ENCODE results near the gene PTGR2. TPM values are rescaled to one million over a fixed set of nuclear protein-coding genes. Genes with fewer than 3 reads are reported as not detected.

Gene PTGR2
- total and polyA plus RNA-seq, 2 of the 8 experiments (the other 6 are each of a cell fraction or from before 2014, with no cell fraction given): 6.0 to 17.5 TPM

- Histone ChIP-seq H2AK5ac (ENCODE audit: low read depth, low read length) (no peak within 1 kb of the TSS), H4K8ac (ENCODE audit: extremely low read depth, insufficient read depth, low read length) (peak within 1 kb of the TSS; percentile 90), H3K14ac (ENCODE audit: insufficient read length) (no peak within 1 kb of the TSS), H3K23me2 (ENCODE audit: low read depth, low read length) (peaks cover 10% of the 10 kb centered on the region), H3K9ac (replicated peaks in 1 of 4; ENCODE audit: extremely low read depth in 1 of 4, low read depth in 3 of 4, low read length in 3 of 4) (peak within 1 kb of the TSS; percentile 46 to 93 (median 84)), H3K18ac (ENCODE audit: extremely low read depth, low read length) (peak within 1 kb of the TSS; percentile 78), H3K4me2 (ENCODE audit: insufficient read depth in 1 of 2, low read depth in 2 of 2, low read length in 2 of 2) (peak within 1 kb of the TSS; percentile 68 to 94), H3K36me3 (ENCODE audit: control insufficient read depth in 2 of 4, insufficient read depth in 4 of 4, low read length in 3 of 4) (peaks cover 0 to 4% (median 0%) of the 10 kb centered on the region in 4 experiments; a peak in 2 of 8 replicates), H3K56ac (replicated peaks; ENCODE audit: insufficient read length, low read depth, low read length) (peak within 1 kb of the TSS; percentile 42), H3K79me2 (ENCODE audit: control insufficient read depth in 1 of 2, insufficient read depth in 2 of 2, low read length in 2 of 2) (peaks cover 3 to 39% of the 10 kb centered on the region in 2 experiments; a peak in 3 of 4 replicates), H4K20me1 (replicated peaks in 1 of 2; ENCODE audit: control insufficient read depth in 1 of 2, insufficient read depth in 2 of 2, low read length in 2 of 2) (no peaks in the 10 kb centered on the region), H3K4me3 (ENCODE audit: extremely low read depth in 1 of 4, insufficient read depth in 2 of 4, low read depth in 3 of 4, low read length in 4 of 4) (peak within 1 kb of the TSS; percentile 90 to 98 (median 93)), H2BK20ac (ENCODE audit: low read length) (no peak within 1 kb of the TSS), H2BK5ac (ENCODE audit: low read depth, low read length) (peak within 1 kb of the TSS; percentile 35), H3K4ac (replicated peaks; ENCODE audit: insufficient read length, low read depth, low read length) (no peak within 1 kb of the TSS), H4K5ac (ENCODE audit: insufficient read length, low read depth, low read length) (peak within 1 kb of the TSS; percentile 28), H3K27me3 (replicated peaks in 1 of 4; ENCODE audit: control insufficient read depth in 3 of 4, extremely low read depth in 1 of 4, insufficient read depth in 3 of 4, low read length in 3 of 4) (no peaks in the 10 kb centered on the region), H4K91ac (replicated peaks; ENCODE audit: insufficient read length, low read length) (no peak within 1 kb of the TSS), H2AFZ (ENCODE audit: low read length) (peak within 1 kb of the TSS; percentile 66), H2BK12ac (ENCODE audit: low read depth, low read length) (no peak within 1 kb of the TSS), H3K4me1 (replicated peaks in 1 of 4; ENCODE audit: control insufficient read depth in 3 of 4, insufficient read depth in 4 of 4, low read length in 3 of 4) (peaks cover 0 to 2% (median 0%) of the 10 kb centered on the region in 4 experiments; a peak in 1 of 7 replicates), H2BK15ac (ENCODE audit: low read length) (no peak within 1 kb of the TSS), H3K23ac (ENCODE audit: insufficient read length) (no peak within 1 kb of the TSS), H2BK120ac (replicated peaks; ENCODE audit: low read depth, low read length) (no peak within 1 kb of the TSS), H3K27ac (ENCODE audit: low read depth, low read length) (peak within 1 kb of the TSS; percentile 65; the same call in 1 of the 2 replicates), H3K9me3 (ENCODE audit: insufficient read depth in 2 of 2, low read depth in 1 of 2, low read length in 1 of 2) (no peaks in the 10 kb centered on the region), H3K79me1 (ENCODE audit: low read depth, low read length) (no peaks in the 10 kb centered on the region)
- ChIA-PET CTCF (ENCODE audit: partially characterized antibody) (interaction anchor here (0.6 to 1.5 kb wide), 3 partner anchors 21 to 316 kb away, joined by 3 to 4 read pairs (median 3); no protein-coding TSS in a partner anchor), POLR2A (ENCODE audit: partially characterized antibody) (interaction anchor here (0.6 to 2.7 kb wide), 17 partner anchors 9 to 297 kb away, joined by 3 to 18 read pairs (median 3); partner anchors contain the start of genes ACOT6, COQ6, FAM161B and PTGR2)
- FAIRE-seq (peak; percentile 58), DNase-seq (ENCODE audit: low read depth in 1 of 2, low spot score in 2 of 2) (peak; percentile 70 to 86)
- 1% methylated on average over 41 of the region's 65 CpGs; no CpG with 5 or more reads in 1 of the 2 experiments for WGBS, 2 experiments (ENCODE audit: extremely low coverage in 1 of 2, insufficient coverage in 1 of 2, insufficient read length in 1 of 2, insufficient replicate concordance in 2 of 2, low coverage in 1 of 2, low lambda C conversion rate in 2 of 2, missing lambda C conversion rate in 1 of 2)
- TF ChIP-seq RXRA (IDR thresholded peaks at IDR 0.05; ENCODE audit: insufficient read depth, low read depth, low read length) (no peak), BCL11A (IDR thresholded peaks at IDR 0.05; ENCODE audit: low read depth in 2 of 2, low read length in 2 of 2) (no peak), BRCA1 (IDR thresholded peaks at IDR 0.05; ENCODE audit: low read depth, low read length) (no peak), TAF1 (IDR thresholded peaks at IDR 0.05; ENCODE audit: low read depth, low read length) (peak; percentile 66; the same call in 1 of the 2 replicates), CEBPB (IDR thresholded peaks at IDR 0.05; ENCODE audit: low read depth, low read length) (no peak), CREB1 (IDR thresholded peaks at IDR 0.05) (peak; percentile 90), USF2 (IDR thresholded peaks at IDR 0.05; ENCODE audit: low read length) (no peak), CHD2 (IDR thresholded peaks at IDR 0.05; ENCODE audit: low read length) (0 out of 2 replicates have a peak, but pooled peaks have one; percentile 16), POLR2A (IDR thresholded peaks at IDR 0.05; ENCODE audit: control extremely low read depth in 1 of 2, low read depth in 2 of 2, low read length in 2 of 2) (peak; percentile 38 to 60), YY1 (IDR thresholded peaks at IDR 0.05; ENCODE audit: low read depth, low read length) (0 out of 2 replicates have a peak, but pooled peaks have one; percentile 62), KDM5A (IDR thresholded peaks at IDR 0.05; ENCODE audit: low read length) (0 out of 2 replicates have a peak, but pooled peaks have one; percentile 2)
Measured at GRCh38 chr14:73886449-73887317, 35.1 kb downstream of the PTGR2 start, which contains the start of gene ZNF410. Gene ZNF410, plus strand, starts transcription at chr14:73886859. Its CDS starts 5,317 bp downstream, at chr14:73892176.
